Activated CD4-positive, CD25-positive, alpha-beta regulatory T cell (primary cell): ENCODE data around the gene MAP1LC3B.
"Not testable (repeated sequence)": the region's sequence is repeated elsewhere in the genome, so short reads cannot be mapped to it uniquely, and the experiment has no call there.

Source experiments
- DNase-seq, 4 experiments: peaks; one replicate each; lab custom pipeline; 2025; lab: John Stamatoyannopoulos, UW

MAP1LC3B gene

DNA sequence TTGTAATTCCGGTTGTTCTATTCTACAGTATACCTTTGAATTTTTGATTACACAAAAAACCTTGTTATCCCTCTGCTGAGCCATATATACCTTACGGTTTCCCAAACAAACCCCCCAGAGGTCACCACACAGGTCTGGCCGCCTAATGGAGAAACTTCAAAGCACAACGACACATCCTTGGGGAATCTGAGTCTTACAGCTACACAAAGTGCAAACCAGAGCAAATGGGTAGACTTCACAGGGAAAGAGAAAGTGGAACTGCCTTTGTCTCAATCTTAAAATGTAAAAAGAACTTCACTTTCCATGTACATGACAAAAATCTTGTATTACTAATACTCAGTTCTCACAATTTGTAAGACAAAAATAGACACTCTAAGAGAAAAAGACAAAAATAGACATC is 11.3 kb upstream of the MAP1LC3B start:
- no peak for DNase-seq

DNA sequence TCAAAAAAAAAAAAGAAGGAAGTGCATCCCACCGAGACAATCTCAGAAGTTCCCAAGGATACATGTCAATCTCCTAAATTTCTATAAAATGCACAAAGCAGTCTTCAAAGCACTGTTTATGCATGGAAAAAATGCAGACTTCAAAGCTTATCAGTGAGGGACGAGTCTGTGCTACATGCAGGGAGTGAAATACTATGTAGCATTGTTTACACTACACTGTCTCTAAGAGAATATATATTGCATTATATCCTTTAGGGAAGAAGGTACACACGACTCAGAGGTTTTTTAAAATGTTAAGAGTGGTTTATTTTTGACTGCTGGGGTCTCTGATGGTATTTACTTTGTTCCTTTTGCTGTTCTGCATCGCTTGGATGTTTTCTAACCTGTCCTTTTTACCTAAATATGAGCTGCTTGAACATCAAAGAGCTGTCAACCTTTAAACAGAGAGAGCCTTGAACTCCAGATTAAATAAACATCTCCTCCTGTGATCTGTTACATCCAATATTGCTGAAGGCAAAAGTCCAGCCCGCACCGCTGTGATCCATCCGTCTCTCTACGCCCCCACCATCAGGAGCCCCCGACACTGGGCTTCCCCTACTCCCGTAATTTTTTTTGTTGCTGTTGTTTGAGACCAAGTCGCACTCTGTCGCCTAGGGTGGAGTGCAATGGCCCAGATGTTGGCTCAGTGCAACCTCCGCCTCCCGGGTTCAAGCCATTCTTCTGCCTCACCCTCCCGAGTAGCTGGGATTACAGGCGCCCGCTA is 9.9 kb upstream of the MAP1LC3B start:
- DNase-seq: no peak

DNA sequence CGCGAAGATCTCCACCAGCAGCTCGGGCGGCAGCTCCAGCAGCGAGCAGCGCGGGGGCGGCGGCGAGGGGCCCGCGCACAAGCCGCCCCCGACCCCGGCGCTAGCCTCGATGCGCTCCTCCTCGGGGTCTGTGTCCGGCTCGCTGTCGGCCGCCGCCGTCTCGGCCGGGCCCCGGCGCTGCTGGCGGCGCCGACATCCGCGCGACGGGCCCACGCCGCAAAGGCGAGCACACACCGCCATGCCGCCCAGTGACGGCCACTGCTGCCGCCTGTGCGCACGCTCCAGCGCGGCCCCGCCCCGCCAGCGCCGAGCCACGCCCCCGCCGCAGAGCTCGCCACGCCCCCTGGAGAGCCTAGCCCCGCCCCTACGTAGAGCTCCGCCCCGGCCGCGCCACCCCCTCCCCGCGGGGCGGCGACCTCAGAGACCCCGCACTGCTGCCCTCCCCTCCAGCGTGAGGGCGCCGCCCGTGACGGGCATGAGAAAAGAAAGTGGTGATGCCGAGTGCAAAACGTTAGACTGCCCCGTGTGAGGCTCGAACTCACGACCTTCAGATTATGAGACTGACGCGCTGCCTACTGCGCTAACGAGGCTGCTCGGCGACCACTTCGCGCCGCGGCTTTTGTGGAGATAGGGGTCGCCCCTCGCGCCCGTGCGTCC is 8.5 kb upstream of the MAP1LC3B start, which contains the start of gene FBXO31:
Gene FBXO31, minus strand, starts transcription at position 272 of the 657 bp plus-strand sequence. Its CDS starts 32 bp downstream, at position 240.
- DNase-seq: peak; percentile 75 to 100 (median 92)

DNA sequence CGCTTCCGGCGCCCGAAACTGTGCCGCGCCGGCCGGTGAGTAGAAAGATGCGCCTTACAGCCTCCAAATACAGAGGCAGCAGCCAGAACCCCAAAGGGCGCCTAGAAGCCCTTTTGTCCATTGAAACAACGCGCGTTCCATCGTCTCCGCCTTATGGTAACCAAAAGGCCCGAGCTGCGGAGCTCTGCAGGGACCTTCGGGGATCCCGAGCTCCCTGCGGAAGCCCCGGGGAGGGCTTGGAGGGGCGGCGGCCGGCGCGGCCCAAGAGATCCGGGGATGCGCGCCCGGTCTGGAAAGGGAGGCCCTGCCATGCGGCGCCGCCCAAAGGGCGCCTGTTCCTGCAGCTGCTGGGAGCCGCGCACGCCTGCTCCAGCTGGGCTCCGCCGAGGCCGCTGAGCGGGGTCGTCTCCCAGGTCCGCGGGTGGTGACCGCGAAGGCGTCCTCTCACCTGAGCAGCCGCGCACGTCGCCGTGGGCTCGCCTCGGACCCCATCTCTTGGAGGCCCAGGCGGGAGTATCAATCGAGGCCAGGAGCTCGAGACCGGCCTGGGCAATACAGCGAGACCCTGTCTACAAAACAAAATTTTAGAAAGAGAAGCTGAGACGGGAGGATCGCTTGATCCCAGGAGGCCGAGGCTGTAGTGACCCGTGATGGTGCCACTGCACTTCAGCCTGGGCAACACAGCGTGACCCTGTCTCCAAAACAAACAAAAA is 7.8 kb upstream of the MAP1LC3B start:
- peak in 2 of 4 experiments; percentile 42 to 53 for DNase-seq

DNA sequence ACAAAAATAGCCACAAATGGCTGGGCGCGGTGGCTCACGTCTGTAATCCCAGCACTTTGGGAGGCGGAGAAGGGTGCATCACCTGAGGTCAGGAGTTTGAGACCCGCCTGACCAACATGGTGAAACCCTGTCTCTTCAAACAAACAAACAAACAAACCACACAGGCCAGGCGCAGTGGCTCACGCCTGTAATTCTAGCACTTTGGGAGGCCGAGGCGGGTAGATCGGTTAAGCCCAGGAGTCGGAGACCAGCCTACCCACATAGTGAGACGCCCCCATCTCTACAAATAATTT is 7.3 kb upstream of the MAP1LC3B start:
- DNase-seq: not testable (repeated sequence)

DNA sequence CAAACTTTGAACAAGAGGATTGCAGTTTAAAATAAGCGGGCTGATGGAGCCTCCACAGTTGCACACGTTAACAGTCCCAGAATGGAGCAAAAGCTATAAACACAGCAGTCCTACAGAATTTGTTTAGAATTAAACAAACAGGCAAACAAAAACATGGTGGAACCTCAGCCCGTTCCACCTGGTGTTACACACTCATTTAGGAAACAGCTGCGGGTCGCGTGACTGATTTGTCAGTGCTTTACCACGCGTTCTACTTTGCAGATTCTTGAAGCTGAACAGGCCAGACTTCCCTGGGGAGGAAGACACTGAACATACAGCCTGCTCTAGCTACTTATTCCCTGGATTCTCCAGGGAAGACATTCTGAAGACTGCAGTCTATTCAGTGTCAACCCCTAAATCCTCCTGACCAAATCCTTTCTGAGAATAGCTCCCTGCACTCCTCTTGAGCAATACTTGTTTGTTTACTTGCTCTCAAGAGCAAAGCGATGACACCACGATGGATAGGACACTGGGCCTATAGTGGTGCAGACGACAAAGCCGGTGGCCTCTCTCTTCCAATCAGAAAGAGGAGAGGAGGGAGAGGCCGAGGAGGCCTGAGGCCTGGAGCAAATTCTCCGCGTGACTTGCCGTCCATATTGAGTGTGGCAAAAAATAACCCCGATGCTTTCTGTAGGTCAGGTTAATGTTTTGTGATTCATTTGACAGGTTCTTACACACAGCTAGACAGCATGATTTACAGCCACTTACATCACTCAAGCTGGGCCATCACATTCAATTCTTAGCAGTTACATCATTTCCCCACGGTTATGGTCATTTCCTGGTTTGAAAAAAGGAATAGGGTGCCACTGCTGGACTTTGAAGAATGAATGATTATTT is 4.0 kb upstream of the MAP1LC3B start:
- DNase-seq: peak; percentile 33 to 74 (median 72)

DNA sequence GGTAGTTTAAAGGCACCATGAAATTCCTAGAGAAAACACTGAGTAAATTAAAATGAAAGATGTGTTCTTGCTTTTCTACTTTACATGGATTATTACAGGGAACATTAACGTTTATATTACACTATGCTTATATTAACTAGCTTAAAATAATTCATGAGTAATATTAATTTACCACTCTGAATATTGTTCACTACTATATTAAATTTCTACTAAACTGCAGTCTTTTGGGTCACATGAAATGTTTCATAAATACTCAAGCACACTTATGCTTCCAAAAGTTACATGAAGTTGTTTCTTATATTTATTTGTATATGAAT is 3.4 kb upstream of the MAP1LC3B start:
- no peak for DNase-seq

DNA sequence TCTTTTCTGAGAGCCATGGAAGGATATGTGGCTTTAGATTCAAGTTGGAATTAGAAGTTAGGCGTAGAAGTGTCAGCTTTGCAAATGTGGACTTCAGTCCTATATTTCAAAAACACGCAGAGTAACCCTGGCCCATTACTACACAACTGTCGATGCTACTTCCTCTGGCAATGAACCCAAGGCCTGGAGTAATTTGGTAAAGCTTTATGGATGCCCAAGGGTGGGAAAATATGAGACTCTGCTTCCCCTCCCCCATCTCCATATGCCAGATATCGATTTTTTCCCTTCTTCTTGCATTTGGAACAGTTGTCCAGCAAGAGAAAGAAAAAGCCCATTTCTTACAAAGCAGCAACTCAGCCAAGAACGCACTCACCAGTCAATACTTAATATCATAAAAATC is 2.9 kb upstream of the MAP1LC3B start:
- DNase-seq: no peak

DNA sequence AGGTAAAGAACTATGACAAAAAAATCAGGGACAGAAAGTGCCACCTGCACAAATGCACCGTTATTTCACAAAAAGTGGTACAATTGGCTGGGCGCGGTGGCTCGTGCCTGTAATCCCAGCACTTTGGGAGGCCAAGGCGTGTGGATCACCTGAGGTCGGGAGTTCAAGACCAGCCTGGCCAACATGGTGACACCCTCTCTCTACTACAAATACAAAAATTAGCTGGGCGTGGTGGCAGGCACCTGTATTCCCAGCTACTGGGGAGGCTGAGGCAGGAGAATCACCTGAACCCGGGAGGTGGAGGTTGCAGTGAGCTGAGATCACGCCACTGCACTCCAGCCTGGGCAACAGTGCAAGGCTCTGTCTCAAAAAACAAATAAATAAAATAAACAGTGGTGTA is 2.2 kb upstream of the MAP1LC3B start:
- not testable (repeated sequence) for DNase-seq

DNA sequence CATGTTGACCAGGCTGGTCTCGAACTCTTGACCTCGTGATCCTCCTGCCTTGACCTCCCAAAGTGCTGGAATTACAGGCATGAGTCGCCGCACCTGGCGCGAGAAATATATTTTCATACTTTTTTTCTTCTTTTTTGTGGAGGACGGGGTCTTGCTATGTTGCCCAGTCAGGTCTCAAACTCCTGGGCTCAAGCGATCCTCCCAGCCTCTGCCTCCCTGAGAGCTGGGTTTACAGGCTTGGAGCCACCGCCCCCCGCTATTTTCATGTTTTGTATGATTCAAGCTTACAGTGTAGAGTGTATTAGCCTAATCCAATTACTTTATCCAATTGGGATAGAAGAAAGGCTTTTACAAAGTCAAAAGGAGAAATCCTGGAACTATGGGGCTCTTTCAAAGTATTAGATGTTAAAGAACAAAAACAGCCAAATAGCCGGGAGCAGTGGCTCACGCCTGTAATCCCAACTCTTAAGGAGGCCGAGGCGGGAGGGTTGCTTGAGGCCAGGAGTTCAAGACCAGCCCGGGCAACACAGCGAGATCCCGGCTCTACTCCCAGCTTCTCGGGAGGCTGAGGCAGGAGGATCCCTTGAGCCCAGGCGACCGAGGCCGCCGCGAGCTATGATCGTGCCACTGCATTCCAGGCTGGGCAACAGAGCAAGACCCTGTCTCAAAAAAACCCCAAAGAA is 1.4 kb upstream of the MAP1LC3B start:
- no peak for DNase-seq

DNA sequence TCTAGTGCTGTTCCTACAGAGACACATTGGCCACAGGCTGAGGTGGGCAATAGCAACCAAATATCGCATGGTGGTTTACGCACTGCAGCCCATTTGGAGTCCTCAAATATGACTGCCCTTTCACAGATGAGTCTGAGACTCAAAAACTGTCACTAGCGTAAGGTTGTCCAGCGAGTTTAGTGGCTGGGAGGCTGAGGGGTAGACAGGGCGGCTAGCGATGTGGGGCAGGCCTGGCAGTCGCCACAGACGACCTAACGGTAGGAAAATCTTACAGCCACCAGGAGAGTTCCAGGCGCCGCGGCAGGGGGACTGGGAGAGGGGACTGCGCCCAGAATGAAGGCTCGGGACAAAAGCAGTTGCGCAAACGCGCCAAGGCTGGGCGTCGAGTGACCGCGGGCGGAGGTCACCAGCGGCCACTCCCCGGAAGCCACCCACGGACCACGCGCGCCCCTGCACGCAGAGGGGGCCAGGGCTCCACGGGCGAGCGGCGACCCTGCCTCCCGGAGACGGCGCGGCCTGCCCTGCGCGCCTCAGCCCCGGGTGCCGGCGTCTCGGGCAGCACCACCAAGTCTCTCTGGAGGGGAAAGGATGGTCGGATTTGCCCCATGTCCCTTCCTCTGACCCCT is 699 bp upstream of the MAP1LC3B start:
- no peak for DNase-seq

DNA sequence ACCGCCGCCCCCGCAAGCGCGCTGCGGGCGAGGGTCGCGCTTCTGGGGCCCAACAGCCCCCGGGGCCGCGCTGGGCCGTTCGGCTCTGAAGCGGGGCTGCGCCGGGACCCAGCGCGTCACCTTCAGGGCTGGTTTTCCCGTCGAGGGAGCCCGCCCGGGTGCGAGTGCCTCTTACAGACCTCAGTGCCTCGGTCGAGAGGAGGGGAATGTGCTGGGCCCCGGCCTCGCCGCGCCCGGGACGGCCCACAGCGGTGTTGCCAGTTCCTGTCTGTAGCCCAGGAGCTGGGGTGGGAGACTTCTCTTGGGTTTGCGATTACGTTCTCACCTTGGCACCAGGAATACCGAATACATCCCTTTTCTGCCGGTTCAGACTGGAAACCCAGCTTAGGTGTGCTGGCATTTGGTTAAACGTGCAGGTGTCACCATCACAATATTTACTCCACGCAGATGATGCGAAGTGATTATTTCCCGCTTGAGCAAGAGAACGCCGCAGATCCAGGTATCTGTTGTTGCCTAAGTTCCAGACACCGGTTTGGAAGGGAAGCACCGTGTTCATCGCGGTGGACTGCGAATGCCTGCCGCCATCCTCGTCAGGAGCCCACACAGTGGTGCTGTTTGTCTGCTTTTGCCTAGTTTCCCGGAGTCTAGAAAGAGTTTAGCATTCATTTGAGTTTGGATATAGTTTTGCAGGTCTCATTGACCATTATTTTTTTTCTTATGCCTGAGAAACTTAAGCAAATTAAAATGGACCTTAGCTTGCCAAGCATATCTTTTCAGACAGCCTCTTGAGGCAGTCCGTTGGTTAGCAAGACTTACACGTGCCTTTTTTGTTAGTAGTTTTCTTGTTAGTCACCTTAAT is 914 bp downstream of the MAP1LC3B start:
- no peak for DNase-seq

DNA sequence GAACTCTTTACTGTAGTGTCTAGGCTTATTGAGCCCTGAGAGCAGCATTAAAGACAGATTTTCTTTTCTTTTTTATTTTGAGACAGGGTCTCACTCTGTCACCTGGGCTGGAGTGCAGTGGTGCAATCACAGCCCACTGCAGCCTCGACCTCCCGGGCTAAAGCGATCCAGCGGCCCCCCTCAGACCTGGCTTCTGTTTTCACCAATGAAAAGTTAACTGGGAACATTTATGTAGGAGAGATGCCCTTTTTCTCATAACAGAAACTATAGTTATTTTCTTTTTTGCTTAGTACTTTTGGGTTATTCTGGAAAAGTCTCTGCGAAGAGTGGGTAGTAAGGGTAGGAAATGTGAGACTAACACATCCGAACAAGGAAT is 1.5 kb downstream of the MAP1LC3B start:
- DNase-seq: no peak

DNA sequence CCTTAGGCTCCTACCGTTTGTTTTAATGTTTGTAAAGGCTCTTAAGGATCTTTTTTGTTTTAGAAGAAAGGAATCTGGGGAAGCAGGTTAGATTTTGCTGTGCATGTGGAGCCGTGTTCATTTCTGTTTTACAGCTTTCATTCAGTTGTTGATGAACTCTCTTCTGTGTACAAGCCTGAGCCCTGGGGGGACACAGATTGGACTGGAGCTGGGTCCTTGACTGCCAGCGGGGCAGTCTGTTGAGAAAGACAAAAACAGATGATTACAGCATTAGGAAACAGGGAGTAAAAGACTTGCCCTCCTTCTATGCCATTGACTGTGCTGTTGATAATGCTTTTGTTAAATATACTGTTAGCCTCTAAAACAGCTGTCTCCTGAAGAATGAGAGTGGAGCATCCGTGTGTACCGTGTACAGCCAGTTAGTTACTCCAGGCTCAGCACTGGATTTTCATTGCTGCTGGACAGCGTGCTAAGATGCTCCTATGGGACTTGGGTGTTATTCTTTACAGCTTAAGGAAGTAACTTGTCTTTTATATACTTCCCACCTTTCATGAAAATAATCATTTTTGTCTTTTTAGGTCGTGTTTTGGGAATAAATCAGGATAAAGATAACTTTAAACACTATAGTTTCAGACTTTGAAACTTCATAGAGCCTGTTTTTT is 3.2 kb downstream of the MAP1LC3B start:
- no peak for DNase-seq

DNA sequence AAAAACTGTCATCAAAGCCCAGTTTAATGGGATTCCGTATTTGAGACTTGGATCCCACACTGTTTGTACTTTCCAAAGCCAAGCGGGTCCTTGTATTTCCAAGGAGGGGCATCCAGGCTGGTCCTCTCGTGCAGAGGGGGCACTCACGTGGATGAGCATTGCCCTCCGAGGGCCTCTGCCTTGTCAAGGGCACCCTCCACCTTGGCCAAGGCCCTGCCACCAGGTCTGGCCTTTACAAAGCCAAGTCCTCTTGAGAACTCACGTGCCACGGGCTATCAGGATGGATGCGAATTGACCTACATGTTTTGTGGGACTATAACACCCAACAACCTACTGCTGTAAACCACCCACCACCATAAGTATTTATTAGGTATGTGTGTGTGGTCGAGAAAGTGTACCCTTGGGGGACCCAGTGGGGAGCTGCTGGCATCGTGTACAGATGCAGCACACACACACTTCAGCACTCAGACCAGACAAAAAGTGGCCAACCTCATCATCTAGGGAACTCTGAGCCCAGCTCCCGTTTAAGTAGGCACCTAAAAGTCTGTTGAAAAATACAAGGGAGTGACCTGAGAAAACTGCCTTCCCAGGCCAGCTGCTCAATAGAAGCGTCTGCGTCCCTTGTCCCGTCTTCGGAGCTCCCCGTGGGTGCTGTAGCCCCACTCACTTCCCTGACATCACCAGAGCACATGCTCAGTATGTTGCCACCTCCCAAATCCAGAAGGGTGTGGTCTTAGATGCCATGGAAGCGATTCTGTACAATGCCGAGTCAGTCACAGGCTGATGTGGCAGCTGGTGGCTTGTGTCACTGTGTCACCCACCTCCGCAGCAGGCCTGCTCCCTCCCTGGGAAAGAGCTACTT is 12.9 kb downstream of the MAP1LC3B start:
- DNase-seq: no peak

DNA sequence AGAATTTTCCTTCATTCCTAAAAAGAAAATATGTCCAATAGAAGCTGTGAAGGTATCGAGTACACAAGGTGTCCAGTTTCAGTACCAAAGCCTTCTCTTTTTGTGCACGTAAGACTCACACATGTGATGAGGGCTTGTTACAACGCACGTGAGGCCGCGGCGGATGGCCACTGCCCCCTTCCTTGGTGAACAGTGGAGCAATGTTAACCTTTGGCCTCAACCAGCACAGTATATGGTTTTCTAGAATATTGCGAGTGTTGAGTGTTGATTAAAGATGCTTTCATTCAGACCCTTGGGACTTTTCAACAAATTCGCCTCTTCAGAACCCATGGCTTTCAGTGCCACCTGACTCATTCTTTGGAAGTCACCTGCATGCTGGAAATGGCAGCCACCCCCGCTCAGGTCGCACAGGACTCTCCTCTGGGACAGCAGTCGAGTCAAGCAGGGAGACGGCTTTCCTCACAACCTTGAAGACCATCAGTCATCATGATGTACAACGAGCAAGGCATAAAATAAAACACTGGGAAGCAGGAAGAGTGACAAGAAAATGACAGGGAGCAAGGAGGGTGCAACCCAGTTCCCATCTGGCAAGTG is 14.5 kb downstream of the MAP1LC3B start:
- no peak for DNase-seq

DNA sequence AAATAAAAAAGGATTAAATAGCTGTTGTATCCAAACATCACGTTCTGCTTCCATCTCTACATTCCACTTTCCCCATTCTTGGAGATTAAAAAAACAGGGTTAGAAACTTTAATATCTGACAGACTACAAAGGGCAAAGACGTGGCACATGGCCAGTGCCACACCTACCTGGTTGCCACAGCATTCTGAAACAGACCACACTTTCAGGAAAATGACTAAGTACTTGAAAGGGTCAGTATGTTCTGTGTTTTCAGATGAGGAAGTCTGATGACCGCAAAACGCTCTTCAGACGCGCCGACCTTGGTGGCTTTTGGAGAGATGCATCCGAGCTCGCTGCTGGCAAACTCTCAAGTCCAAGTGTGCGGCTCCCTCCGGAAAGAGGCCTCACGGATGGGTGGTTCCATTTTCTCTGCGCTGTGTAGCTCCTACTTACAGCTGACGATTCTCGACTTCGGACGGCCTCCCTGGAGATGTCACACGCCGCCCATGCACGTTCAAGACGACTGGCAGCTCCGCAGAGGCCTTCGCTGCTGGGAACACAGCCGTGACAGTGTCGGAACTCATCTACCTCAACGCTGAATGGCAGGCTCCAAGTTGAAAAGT is 15.5 kb downstream of the MAP1LC3B start:
- no peak for DNase-seq

DNA sequence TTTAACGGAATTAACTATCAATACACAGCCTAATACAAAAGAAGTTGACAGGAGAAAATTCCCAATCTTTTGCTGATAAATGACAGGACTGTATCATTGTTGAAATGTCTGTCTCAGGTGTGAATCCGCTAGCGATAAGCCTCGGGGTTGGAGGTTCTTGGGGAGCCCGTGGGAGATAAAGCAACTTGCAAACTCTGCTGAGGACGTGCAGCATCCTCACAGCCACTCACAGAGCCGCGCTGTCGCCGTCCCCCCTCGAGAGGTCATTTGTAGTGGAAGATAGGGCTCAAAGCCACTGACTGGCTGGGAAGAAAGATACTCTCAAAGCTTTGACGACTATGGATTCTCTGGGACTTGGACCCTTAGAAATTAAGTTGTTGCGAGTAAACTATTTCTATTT is 17.0 kb downstream of the MAP1LC3B start:
- no peak for DNase-seq
